ENCODE data around the gene HSD3B7.

HSD3B7 gene

GRCh38 chr16:31006086-31006385 is 21.0 kb downstream of the HSD3B7 start:
- TF ChIP-seq POLR2AphosphoS5 (IDR thresholded peaks at IDR 0.05; ENCODE audit: low read depth, low read length) (no peak), FOXP2 (optimal IDR thresholded peaks at IDR 0.05; ENCODE audit: borderline replicate concordance, extremely low read depth, extremely low read length, insufficient read depth) (no peak), SIN3A (IDR thresholded peaks at IDR 0.05; ENCODE audit: borderline replicate concordance, insufficient read depth, low read length) (no peak), REST (IDR thresholded peaks at IDR 0.05; ENCODE audit: insufficient read depth in 1 of 2, low read depth in 2 of 2, low read length in 2 of 2) (no peak), TAF1 (IDR thresholded peaks at IDR 0.05; ENCODE audit: borderline replicate concordance, insufficient read depth, low read length) (no peak)

GRCh38 chr16:31006589-31006988 is 21.6 kb downstream of the HSD3B7 start:
- TF ChIP-seq SIN3A (IDR thresholded peaks at IDR 0.05; ENCODE audit: borderline replicate concordance, insufficient read depth, low read length) (no peak), REST (IDR thresholded peaks at IDR 0.05; ENCODE audit: insufficient read depth in 1 of 2, low read depth in 2 of 2, low read length in 2 of 2) (no peak), TAF1 (IDR thresholded peaks at IDR 0.05; ENCODE audit: borderline replicate concordance, insufficient read depth, low read length) (no peak), POLR2AphosphoS5 (IDR thresholded peaks at IDR 0.05; ENCODE audit: low read depth, low read length) (no peak), FOXP2 (optimal IDR thresholded peaks at IDR 0.05; ENCODE audit: borderline replicate concordance, extremely low read depth, extremely low read length, insufficient read depth) (no peak)

GRCh38 chr16:31007684-31008083 is 22.7 kb downstream of the HSD3B7 start:
- TF ChIP-seq REST (IDR thresholded peaks at IDR 0.05; ENCODE audit: insufficient read depth in 1 of 2, low read depth in 2 of 2, low read length in 2 of 2): no peak
- TF ChIP-seq TAF1 (IDR thresholded peaks at IDR 0.05; ENCODE audit: borderline replicate concordance, insufficient read depth, low read length): no peak
- no peak for TF ChIP-seq POLR2AphosphoS5 (IDR thresholded peaks at IDR 0.05; ENCODE audit: low read depth, low read length)
- no peak for TF ChIP-seq FOXP2 (optimal IDR thresholded peaks at IDR 0.05; ENCODE audit: borderline replicate concordance, extremely low read depth, extremely low read length, insufficient read depth)
- no peak for TF ChIP-seq SIN3A (IDR thresholded peaks at IDR 0.05; ENCODE audit: borderline replicate concordance, insufficient read depth, low read length)

GRCh38 chr16:31008149-31008548 is 23.1 kb downstream of the HSD3B7 start:
- TF ChIP-seq SIN3A (IDR thresholded peaks at IDR 0.05; ENCODE audit: borderline replicate concordance, insufficient read depth, low read length) (no peak), REST (IDR thresholded peaks at IDR 0.05; ENCODE audit: insufficient read depth in 1 of 2, low read depth in 2 of 2, low read length in 2 of 2) (no peak), TAF1 (IDR thresholded peaks at IDR 0.05; ENCODE audit: borderline replicate concordance, insufficient read depth, low read length) (no peak), POLR2AphosphoS5 (IDR thresholded peaks at IDR 0.05; ENCODE audit: low read depth, low read length) (no peak), FOXP2 (optimal IDR thresholded peaks at IDR 0.05; ENCODE audit: borderline replicate concordance, extremely low read depth, extremely low read length, insufficient read depth) (no peak)

GRCh38 chr16:31008551-31008950 is 23.5 kb downstream of the HSD3B7 start:
- TF ChIP-seq TAF1 (IDR thresholded peaks at IDR 0.05; ENCODE audit: borderline replicate concordance, insufficient read depth, low read length) (no peak), REST (IDR thresholded peaks at IDR 0.05; ENCODE audit: insufficient read depth in 1 of 2, low read depth in 2 of 2, low read length in 2 of 2) (no peak), POLR2AphosphoS5 (IDR thresholded peaks at IDR 0.05; ENCODE audit: low read depth, low read length) (no peak), SIN3A (IDR thresholded peaks at IDR 0.05; ENCODE audit: borderline replicate concordance, insufficient read depth, low read length) (no peak), FOXP2 (optimal IDR thresholded peaks at IDR 0.05; ENCODE audit: borderline replicate concordance, extremely low read depth, extremely low read length, insufficient read depth) (no peak)

All from PFSK-1 (cell line).